Stomach (tissue), 9 donors: ENCODE results near the gene PTPRK. TPM values are rescaled to one million over a fixed set of nuclear protein-coding genes. Genes with fewer than 3 reads are reported as not detected.

ENCODE experiments used
- DNase-seq, 2 donors: peaks; one replicate each; pipeline versions ENCODE4 v3.0.0 to v3.0.0-alpha.2; 2013 to 2019
- H3K27ac ChIP-seq, 5 donors: fragments of 200-600 bp in 4 of 5; sonication (generic) in 4 of 5; one replicate each; pipeline ENCODE4 v1.5.1; 2013 to 2019; ENCODE audit warnings: mild to moderate bottlenecking in 1 of 5, moderate library complexity in 1 of 5
- H3K27me3 ChIP-seq, 3 donors: fragments of 200-600 bp; sonication (generic); one replicate each; pipeline ENCODE4 v1.5.1; 2017 to 2019; ENCODE audit warnings: mixed run types in 1 of 3
- H3K36me3 ChIP-seq, 4 donors: fragments of 200-600 bp; sonication (generic); 1 replicate in 3 of 4; 2 replicates in 1 of 4; pipeline ENCODE4 v1.5.1; 2016 to 2019
- H3K4me1 ChIP-seq, 4 donors: fragments of 200-600 bp; sonication (generic); one replicate each; pipeline ENCODE4 v1.5.1; 2016 to 2019
- H3K4me3 ChIP-seq, 4 donors: fragments of 200-600 bp; sonication (generic) in 3 of 4; one replicate each; pipeline ENCODE4 v1.5.1; 2016 to 2019; ENCODE audit warnings: mild to moderate bottlenecking in 1 of 4
- H3K9me3 ChIP-seq, 4 donors: fragments of 200-600 bp; sonication (generic); one replicate each; pipeline ENCODE4 v1.5.1; 2016 to 2019
- CTCF ChIP-seq, 7 experiments: fragments of 450-650 bp in 4 of 7; fragments of 200-600 bp in 3 of 7; sonication (generic) in 3 of 7; IDR thresholded peaks; one replicate each; pipeline ENCODE4 v1.5.1; 2016 to 2019; ENCODE audit warnings: antibody characterized with exemption in 7 of 7, control low read depth in 2 of 7, mild to moderate bottlenecking in 1 of 7
- EP300 ChIP-seq: sonication (generic); formaldehyde crosslinking; IDR thresholded peaks from one replicate; pipeline ENCODE4 v1.6.1; 2017; ENCODE audit warnings: antibody characterized with exemption
- POLR2A ChIP-seq, 4 donors: fragments of 450-650 bp; IDR thresholded peaks; one replicate each; pipeline ENCODE4 v1.6.1; 2016; ENCODE audit warnings: antibody characterized with exemption in 4 of 4, control low read depth in 2 of 4, mild to moderate bottlenecking in 1 of 4, moderate library complexity in 1 of 4
- POLR2AphosphoS5 ChIP-seq, 3 donors: sonication (generic); formaldehyde crosslinking; IDR thresholded peaks; one replicate each; pipeline ENCODE4 v1.6.1; 2016; ENCODE audit warnings: antibody characterized with exemption in 3 of 3
- WGBS, 5 donors: extraction: QIAGEN DNeasy Blood & Tissue Kit in 3 of 5; methylation state at CpG; one replicate each; pipeline versions ENCODE4 v1.1.5 to v1.1.7; 2013 to 2018; 5-methylcytosine and 5-hydroxymethylcytosine counted together
- intact Hi-C: fragments of 100-400 bp; cut with DNase I; formaldehyde crosslinking; loops from one replicate; pipeline ENCODE4 v1.15.1; 2023; ENCODE audit warnings: low total_unique reads
- polyA plus RNA-seq, 3 donors: library from polyadenylated mRNA; stranded (reverse); fragments of 200-250 nt; gene quantifications; one replicate each; pipeline ENCODE4 v1.2.3, GENCODE V29; 2013
- total RNA-seq, 5 donors: library from RNA; depleted of rRNA; stranded (reverse); fragments of >200 nt; gene quantifications; one replicate each; pipeline versions ENCODE4 v1.1.0 to v1.2.3, GENCODE V29; 2014 to 2016
- donor health status: healthy with polysubstance abuse.
- donor health status: Bipolar disorder and iron deficiency.
- donor health status: healthy.

PTPRK gene
- total and polyA plus RNA-seq, 8 donors, result 7.0 to 644 (median 114) TPM

GRCh38 chr6:128208851-128209580 lies 311.4 kb downstream of the PTPRK start:
- H3K36me3 ChIP-seq, result no peaks in the 10 kb centered on the region
- H3K4me3 ChIP-seq, result no peak overlapping the region
- TF ChIP-seq POLR2AphosphoS5 (IDR thresholded peaks at IDR 0.05), result no peak
- no peak for TF ChIP-seq CTCF (IDR thresholded peaks at IDR 0.05)
- TF ChIP-seq POLR2A (IDR thresholded peaks at IDR 0.05), result no peak
- TF ChIP-seq EP300, result no peak
- no peaks in the 10 kb centered on the region for H3K27me3 ChIP-seq
- no peak overlapping the region for H3K27ac ChIP-seq
- intact Hi-C loops, result no loop called here
- 68 to 93% (median 79%) methylated on average over 5 of the region's 5 CpGs for WGBS, 5 donors
- no peaks in the 10 kb centered on the region for H3K9me3 ChIP-seq
- peaks cover 0 to 18% (median 6%) of the 10 kb centered on the region in 4 donors for H3K4me1 ChIP-seq
- no peak for DNase-seq

GRCh38 chr6:128208078-128208477 lies 312.3 kb downstream of the PTPRK start:
- H3K9me3 ChIP-seq, result no peaks in the 10 kb centered on the region
- H3K27ac ChIP-seq, result no peak overlapping the region
- no peaks in the 10 kb centered on the region for H3K36me3 ChIP-seq
- no peak for TF ChIP-seq POLR2AphosphoS5 (IDR thresholded peaks at IDR 0.05)
- no peak for TF ChIP-seq POLR2A (IDR thresholded peaks at IDR 0.05)
- no peak for TF ChIP-seq EP300
- TF ChIP-seq CTCF (IDR thresholded peaks at IDR 0.05), result no peak
- no peak for DNase-seq
- H3K4me3 ChIP-seq, result no peak overlapping the region
- no peaks in the 10 kb centered on the region for H3K27me3 ChIP-seq
- intact Hi-C loops, result no loop called here
- H3K4me1 ChIP-seq, result peaks cover 0 to 13% (median 4%) of the 10 kb centered on the region in 4 donors

DNA sequence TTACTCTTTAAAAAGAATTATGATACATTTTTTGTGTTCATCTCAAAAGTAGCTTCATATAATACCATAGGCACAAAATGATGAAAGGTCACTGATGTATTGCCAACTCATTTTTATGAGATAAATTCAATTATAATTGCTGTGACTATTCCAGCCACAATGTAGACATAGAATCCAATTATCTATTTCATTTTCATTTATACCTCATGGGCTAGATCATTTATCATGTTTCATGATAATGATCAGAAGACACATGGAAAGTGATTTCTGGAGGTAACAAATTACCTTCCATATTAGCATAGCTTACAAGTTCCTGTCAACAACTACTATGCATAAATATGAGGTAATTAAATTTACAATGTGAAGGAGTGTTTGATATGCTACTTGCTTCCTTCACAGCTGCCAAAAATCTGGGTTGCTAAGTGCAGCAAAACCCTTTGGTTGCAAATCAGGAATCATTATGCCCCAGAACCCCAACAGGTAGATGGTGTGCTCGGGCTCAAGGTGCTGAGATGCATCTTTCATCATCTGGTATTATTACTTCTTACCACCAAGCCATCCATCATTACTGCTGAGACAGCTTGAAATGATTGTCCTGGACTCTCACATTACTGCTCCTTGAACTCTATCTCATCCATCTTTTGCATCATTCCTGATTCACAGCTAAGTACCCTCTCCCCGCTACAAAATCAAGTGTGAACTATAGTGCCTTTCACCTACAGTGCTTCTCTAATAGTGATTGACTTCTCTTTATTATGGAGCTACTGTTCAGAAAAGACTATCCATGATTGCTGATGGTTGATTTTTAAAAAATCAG lies 313.6 kb downstream of the PTPRK start:
- no peak for TF ChIP-seq POLR2A (IDR thresholded peaks at IDR 0.05)
- no peak for TF ChIP-seq CTCF (IDR thresholded peaks at IDR 0.05)
- TF ChIP-seq EP300, result no peak
- TF ChIP-seq POLR2AphosphoS5 (IDR thresholded peaks at IDR 0.05), result no peak
- H3K27ac ChIP-seq, result no peak overlapping the region
- H3K27me3 ChIP-seq, result no peaks in the 10 kb centered on the region
- no peaks in the 10 kb centered on the region for H3K9me3 ChIP-seq
- 93 to 100% (median 98%) methylated on average over 2 of the region's 2 CpGs for WGBS, 5 donors
- H3K4me3 ChIP-seq, result no peak overlapping the region
- peaks cover 0 to 13% (median 4%) of the 10 kb centered on the region in 4 donors for H3K4me1 ChIP-seq
- no peaks in the 10 kb centered on the region for H3K36me3 ChIP-seq
- DNase-seq, result no peak
- intact Hi-C loops, result no loop called here

- WGBS, 5 donors, result 89 to 98% (median 95%) methylated on average over 3 of the region's 3 CpGs
- no peak overlapping the region for H3K27ac ChIP-seq
- intact Hi-C loops, result no loop called here
- no peaks in the 10 kb centered on the region for H3K9me3 ChIP-seq
- H3K27me3 ChIP-seq, result no peaks in the 10 kb centered on the region
- H3K36me3 ChIP-seq, result no peaks in the 10 kb centered on the region
- H3K4me3 ChIP-seq, result no peak overlapping the region
- peaks cover 0 to 13% (median 4%) of the 10 kb centered on the region in 4 donors for H3K4me1 ChIP-seq
- DNase-seq, result no peak
- TF ChIP-seq EP300 (no peak), POLR2AphosphoS5 (IDR thresholded peaks at IDR 0.05) (no peak), CTCF (IDR thresholded peaks at IDR 0.05) (no peak), POLR2A (IDR thresholded peaks at IDR 0.05) (no peak)
These were observed 315.8 kb downstream of the PTPRK start for GRCh38 chr6:128204616-128205015.
